MM.1S (cell line): ENCODE results near the gene CUL2.

Experiments
- DNase-seq: peaks from one replicate; pipeline ENCODE4 v3.0.0-alpha.2; 2015
- H2AFZ ChIP-seq: fragments of 300-600 bp; sonication (generic); 2 replicates; pipeline ENCODE4 v1.6.0; 2016; ENCODE audit warnings: antibody characterized with exemption, low read length
- H3F3A ChIP-seq: fragments of 300-600 bp; sonication (generic); 2 replicates; pipeline ENCODE4 v1.6.1; 2016; ENCODE audit warnings: mild to moderate bottlenecking, antibody characterized with exemption, low read length, moderate library complexity, mixed read lengths; ENCODE audit not compliant: insufficient read depth
- H3K27ac ChIP-seq: fragments of 300-600 bp; sonication (generic); 2 replicates; pipeline ENCODE4 v1.5.1; 2016; ENCODE audit warnings: mild to moderate bottlenecking, low read length
- H3K27me3 ChIP-seq: fragments of 300-600 bp; sonication (generic); replicated peaks from 2 replicates; pipeline ENCODE4 v1.6.0; 2016; ENCODE audit warnings: low read length; ENCODE audit not compliant: insufficient read depth
- H3K36me3 ChIP-seq: fragments of 300-600 bp; sonication (generic); replicated peaks from 2 replicates; pipeline ENCODE4 v1.6.1; 2016; ENCODE audit warnings: mild to moderate bottlenecking, low read length, mixed read lengths; ENCODE audit not compliant: insufficient read depth
- H3K4me1 ChIP-seq: fragments of 300-600 bp; sonication (generic); 2 replicates; pipeline ENCODE4 v1.6.1; 2016; ENCODE audit warnings: low read length, mixed read lengths
- H3K4me2 ChIP-seq: fragments of 300-600 bp; sonication (generic); 2 replicates; pipeline ENCODE4 v1.6.0; 2016; ENCODE audit warnings: low read depth, low read length
- H3K4me3 ChIP-seq: fragments of 300-600 bp; sonication (generic); 2 replicates; pipeline ENCODE4 v1.5.1; 2016; ENCODE audit warnings: low read length, mixed read lengths
- H3K79me2 ChIP-seq: fragments of 300-600 bp; sonication (generic); 2 replicates; pipeline ENCODE4 v1.6.1; 2016; ENCODE audit warnings: mixed run types, low read length, mixed read lengths
- H3K9ac ChIP-seq: fragments of 300-600 bp; sonication (generic); 2 replicates; pipeline ENCODE4 v1.6.1; 2016; ENCODE audit warnings: low read length, mixed read lengths
- H3K9me2 ChIP-seq: fragments of 300-600 bp; sonication (generic); replicated peaks from 2 replicates; pipeline ENCODE4 v1.6.1; 2016; ENCODE audit warnings: mild to moderate bottlenecking, low read length, mixed read lengths; ENCODE audit not compliant: insufficient read depth
- H3K9me3 ChIP-seq: fragments of 300-600 bp; sonication (generic); replicated peaks from 2 replicates; pipeline ENCODE4 v1.6.1; 2016; ENCODE audit warnings: mild to moderate bottlenecking, low read length, mixed read lengths; ENCODE audit not compliant: insufficient read depth
- H4K20me1 ChIP-seq: fragments of 300-600 bp; sonication (generic); 2 replicates; pipeline ENCODE4 v1.6.1; 2016; ENCODE audit warnings: mild to moderate bottlenecking, low read length, moderate library complexity, mixed read lengths; ENCODE audit not compliant: insufficient read depth
- CTCF ChIP-seq: fragments of 300-600 bp; sonication (generic); IDR thresholded peaks from 2 replicates; pipeline ENCODE4 v1.5.1; 2016; ENCODE audit warnings: antibody characterized with exemption, low read length, mixed read lengths
- EZH2 ChIP-seq: fragments of 300-600 bp; sonication (generic); optimal IDR thresholded peaks from 2 replicates; pipeline ENCODE3; 2017; ENCODE audit warnings: low read depth, mild to moderate bottlenecking, antibody characterized with exemption, low read length, mixed read lengths
- EZH2phosphoT487 ChIP-seq: fragments of 300-600 bp; sonication (generic); IDR thresholded peaks from 2 replicates; pipeline ENCODE4 v1.6.1; 2018; ENCODE audit warnings: antibody characterized with exemption, low read length

CUL2 gene

GRCh38 chr10:34959321-34959720, 130.8 kb downstream of the CUL2 start:
- Histone ChIP-seq H3K4me1 (no peaks in the 10 kb centered on the region), H3K9ac (no peak overlapping the region), H3K79me2 (no peaks in the 10 kb centered on the region), H2AFZ (no peak overlapping the region), H3F3A (no peaks in the 10 kb centered on the region), H3K4me3 (no peak overlapping the region), H3K27me3 (no peaks in the 10 kb centered on the region), H3K9me2 (no peaks in the 10 kb centered on the region), H3K9me3 (no peaks in the 10 kb centered on the region), H3K27ac (no peak overlapping the region), H3K36me3 (no peaks in the 10 kb centered on the region), H3K4me2 (no peak overlapping the region), H4K20me1 (no peaks in the 10 kb centered on the region)
- TF ChIP-seq EZH2 (no peak), CTCF (no peak), EZH2phosphoT487 (no peak)
- DNase-seq: no peak
